HG03060 (cell line): ENCODE results near the gene PKN3.
A peak's percentile ranks its signal among the peaks of the same experiment; 100 is the strongest.
"Not testable (repeated sequence)": the region's sequence is repeated elsewhere in the genome, so short reads cannot be mapped to it uniquely, and the experiment has no call there.

Experiments
- ATAC-seq: cut with Tn5 transposase; IDR thresholded peaks from one replicate; pipeline ENCODE4 v1.9.1; 2021; ENCODE audit warnings: low read depth, moderate number of reproducible peaks; ENCODE audit not compliant: unreplicated experiment

The PKN3 gene

DNA sequence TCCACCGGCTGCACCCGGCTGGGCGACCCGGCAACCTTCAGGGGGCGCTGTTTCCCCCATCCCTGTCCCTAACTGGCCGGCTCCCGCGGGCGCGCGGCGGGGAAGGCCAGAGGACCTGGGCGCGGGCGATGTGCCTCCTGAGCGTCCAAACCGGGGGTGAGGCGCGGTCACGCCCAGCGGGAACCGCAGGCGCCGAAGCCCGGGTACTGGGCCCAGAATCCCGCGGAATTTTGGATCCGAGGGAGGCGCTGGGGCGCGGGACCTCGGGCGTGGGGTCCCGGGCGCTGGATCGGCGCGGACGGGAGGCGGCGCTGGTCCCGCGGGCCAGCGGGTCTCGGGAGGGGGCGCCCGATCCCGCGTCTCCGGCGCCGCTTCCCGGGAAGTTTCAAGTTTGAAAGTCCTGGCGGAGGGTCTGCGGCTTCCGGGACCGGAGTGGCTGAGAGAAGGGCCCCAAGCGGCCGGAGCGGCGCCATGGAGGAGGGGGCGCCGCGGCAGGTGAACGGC is at the start of gene PKN3:
Gene PKN3 (plus strand): TSS at position 59 of the 504 bp plus-strand sequence. CDS start 413 bp downstream, at position 472.
- ATAC-seq, result no peak

DNA sequence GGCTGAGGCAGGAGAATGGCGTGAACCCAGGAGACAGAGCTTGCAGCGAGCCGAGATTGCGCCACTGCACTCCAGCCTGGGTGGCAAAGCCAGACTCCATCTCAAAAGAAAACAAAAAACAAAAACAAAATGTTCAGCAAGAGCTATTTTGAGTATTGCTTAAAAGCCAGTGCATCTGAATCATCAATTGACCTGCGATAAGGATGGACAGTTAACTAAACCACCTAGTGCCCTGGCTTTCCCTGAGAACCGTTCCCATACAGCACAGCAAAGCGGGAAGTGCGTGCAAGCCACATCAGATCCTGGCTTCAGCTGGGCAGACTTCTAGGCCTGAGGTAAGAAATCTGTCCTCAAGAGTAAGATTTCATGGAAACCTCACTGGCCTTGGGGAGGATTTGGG is 48.4 kb upstream of the PKN3 start:
- no peak for ATAC-seq

DNA sequence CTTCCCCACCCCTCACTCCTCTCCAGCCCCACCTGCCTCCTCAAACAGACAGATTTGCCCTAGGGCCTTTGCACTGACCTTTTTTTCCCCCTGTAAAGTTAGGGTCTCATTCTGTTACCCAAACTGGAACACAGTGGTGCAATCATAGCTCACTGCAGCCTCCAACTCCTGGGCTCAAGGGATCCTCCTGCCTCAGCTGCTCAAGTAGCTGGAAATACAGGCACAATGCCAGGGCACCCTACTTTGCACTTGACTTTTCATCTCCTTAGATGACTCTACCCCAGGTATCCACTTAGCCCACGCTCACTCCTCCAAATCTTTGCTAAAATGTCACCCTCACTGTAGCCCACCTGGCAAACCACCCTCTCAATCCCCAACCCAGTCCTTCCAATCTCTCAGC is 47.8 kb upstream of the PKN3 start:
- no peak for ATAC-seq

DNA sequence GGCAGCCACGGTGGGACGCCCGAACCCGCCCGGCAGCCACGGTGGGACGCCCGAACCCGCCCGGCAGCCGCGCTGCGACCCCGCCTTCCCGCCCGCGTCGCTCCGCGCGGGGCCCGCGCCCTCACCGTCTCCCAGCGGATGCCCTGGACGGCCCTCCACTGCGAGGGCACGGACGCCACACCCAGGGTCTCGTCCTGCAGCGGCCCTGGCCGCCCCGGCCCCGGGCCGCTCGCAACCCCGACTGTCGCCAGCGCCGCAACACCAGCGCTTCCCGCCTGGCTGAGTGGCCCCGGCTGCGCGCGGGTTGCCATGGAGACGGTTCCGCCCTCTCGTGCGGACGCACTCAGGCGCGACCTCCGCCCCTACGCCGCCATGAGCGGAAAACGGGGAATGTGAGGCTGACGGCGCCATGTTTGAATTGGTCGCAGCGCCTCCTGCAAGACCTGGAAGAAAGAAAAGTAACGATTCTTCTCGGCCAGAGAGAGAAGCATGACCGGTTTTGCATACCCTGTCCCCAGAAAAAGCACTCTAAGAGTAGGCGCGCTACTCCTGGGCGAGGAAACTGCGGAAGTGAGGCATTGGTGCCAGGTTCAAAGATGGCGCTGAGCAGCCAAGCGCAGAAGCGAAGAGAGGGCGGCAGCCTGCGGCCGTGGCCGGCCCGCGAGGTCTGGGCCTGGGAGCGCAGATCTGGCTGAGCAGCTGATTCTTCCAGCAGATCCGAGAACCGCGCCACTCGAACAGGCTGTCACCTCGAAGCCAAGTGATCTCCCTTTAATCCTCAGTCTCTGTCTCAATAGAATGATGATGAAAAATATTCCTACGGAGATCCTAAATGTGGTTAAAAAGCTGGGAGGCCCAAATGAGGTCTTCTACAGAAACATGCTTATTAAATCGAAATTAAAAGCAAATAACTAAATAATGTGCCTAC is 45.6 kb upstream of the PKN3 start, which contains the start of gene DYNC2I2:
Gene DYNC2I2 (minus strand): TSS at position 432 of the 928 bp plus-strand sequence. CDS start 121 bp downstream, at position 311.
- ATAC-seq, result peak; percentile 43

DNA sequence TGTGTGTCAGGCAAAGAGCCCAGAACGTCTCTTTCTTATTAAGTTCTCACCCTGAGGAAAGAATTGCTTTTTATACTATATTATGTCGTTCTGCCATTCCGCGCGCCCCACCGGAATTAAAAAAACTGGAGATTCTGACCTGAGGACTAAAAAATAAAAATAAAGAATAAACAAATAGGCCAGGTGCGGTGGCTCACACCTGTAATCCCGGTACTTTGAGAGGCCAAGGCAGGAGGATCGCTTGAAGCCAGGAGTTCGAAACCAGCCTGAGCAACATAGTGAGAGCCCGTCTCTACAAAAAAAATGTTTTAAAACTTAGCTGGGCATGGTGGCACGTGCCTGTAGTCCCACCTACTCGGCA is 45.0 kb upstream of the PKN3 start:
- ATAC-seq, result no peak

DNA sequence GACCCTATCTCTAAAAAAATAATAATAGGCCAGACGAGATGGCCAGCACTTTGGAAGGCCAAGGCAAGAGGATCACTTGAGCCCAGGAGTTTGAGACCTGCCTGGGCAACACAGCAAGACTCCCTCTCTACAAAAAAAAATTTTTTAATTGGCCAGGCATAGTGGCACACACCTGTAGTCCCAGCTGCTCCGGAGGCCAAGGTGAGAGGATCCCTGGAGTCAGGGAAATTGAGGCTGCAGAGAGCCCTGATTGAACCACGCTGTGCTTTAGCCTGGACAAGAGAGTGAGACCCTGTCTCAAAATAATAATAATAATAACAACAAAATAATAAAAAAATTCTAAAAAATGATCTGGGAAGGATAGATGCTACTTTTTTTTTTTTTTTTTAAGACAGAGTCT is 44.5 kb upstream of the PKN3 start:
- ATAC-seq, result no peak

DNA sequence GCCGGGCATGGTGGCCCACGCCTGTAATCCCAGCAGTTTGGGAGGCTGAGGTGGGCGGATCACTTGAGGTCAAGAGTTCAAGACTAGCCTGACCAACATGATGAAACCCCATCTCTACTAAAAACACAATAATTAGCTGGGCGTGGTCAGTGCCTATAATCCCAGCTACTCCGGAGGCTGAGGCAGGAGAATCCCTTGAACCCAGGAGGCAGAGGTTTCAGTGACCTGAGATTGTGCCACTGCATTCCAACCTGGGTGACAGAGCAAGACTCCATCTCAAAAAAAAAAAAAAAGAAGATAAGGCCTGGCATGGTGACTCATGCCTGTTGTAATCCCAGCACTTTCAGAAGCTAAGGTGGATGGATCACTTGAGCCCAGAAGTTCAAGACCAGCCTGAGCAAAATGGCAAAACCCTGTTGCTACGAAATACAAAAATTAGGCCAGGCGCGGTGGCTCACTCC is 35.8 kb upstream of the PKN3 start:
- ATAC-seq, result not testable (repeated sequence)

DNA sequence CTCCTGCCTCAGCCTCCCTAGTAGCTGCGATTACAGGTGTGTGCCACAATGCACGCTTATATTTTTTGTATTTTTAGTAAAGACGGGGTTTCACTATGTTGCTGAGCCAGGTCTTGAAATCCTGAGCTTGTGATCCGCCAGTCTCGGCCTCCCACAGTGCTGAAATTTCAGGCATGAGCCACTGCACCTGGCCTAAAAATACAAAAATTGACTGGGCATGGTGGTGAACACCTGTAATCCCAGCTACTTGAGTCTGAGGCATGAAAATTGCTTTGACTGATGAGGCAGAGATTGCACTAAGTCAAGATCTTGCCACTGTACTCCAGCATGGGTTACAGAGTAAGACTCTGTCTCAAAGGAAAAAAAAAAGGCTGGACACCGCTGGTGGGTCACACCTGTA is 32.5 kb upstream of the PKN3 start:
- ATAC-seq, result no peak

DNA sequence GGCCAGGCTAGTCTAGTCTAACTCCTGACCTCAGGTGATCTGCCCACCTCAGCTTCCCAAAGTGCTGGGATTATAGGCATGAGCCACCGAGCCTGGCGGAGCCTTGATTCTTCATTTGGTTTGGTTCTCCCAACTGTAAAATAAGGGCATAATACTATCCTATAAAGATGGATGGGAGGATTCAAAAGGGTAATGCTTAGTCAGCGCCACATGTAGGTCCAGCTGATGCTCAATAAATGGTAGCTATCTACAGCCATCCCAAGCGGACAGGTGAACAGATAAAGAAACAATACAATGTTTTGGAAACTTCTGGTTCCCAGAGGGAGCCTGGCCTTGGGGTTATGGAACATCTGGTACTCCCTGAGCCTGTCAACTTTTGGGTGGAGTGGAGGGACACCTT is 26.9 kb upstream of the PKN3 start:
- ATAC-seq, result no peak

DNA sequence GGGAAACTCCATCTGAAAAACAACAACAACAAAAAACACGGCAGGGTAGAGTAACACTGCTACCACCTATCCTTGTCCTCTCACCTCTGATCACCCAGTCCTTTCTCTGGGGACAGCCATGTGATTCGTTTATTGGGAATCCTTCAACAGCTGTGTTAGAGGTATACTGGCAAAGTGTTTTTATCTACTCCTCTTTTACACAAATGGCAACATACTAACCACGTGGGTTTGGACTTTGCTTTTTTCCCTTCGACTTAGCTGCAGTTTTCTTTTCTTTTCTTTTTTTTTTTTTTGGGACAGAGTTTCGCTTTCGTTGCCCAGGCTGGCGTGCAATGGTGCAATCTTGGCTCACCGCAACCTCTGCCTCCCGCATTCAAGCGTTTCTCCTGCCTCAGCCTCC is 24.5 kb upstream of the PKN3 start:
- no peak for ATAC-seq

DNA sequence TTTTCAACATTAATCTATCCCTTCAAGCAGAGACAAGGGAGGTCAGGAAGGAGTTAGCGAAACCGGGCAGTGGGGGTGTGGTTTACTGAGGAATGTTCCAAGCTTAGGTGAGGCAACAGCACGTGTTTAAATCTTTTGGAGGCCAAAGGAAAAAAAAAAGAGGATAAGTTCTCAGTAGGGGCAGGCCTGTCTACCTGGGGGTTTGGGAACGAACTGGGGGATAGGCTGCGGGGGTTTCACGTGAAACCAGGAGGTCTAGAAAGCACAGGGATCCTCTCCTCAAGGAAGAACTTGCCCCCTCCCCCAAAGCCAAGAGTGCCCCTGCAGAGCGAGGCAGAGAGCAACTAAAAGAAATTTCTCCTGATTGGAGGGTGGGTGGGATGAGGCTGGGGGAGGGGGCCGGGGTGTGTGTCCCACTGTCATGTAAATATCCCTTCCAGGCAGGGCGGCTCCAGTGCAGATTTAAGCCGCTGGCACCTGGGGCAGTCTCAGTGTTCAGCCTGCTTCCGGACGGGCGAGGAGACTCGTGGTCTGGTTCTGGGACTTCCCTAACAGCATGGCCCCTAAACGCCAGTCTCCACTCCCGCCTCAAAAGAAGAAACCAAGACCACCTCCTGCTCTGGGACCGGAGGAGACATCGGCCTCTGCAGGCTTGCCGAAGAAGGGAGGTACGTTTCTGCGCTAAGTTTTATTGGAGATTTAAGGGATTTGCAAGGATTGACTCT is 18.8 kb upstream of the PKN3 start:
- ATAC-seq, result no peak

DNA sequence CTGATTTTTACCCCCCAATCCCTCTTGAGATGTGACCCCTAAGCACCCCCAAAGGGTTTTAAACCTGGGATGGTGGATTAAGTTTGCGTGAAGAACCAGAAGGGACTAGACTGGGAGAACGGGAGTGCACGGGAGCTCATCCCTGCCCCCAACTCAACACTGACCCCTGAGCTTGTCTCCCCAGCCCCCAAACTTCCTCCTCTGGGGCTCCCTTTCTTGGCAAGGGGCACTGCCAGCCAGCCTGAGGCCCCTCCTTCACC is 18.3 kb upstream of the PKN3 start:
- ATAC-seq, result no peak

DNA sequence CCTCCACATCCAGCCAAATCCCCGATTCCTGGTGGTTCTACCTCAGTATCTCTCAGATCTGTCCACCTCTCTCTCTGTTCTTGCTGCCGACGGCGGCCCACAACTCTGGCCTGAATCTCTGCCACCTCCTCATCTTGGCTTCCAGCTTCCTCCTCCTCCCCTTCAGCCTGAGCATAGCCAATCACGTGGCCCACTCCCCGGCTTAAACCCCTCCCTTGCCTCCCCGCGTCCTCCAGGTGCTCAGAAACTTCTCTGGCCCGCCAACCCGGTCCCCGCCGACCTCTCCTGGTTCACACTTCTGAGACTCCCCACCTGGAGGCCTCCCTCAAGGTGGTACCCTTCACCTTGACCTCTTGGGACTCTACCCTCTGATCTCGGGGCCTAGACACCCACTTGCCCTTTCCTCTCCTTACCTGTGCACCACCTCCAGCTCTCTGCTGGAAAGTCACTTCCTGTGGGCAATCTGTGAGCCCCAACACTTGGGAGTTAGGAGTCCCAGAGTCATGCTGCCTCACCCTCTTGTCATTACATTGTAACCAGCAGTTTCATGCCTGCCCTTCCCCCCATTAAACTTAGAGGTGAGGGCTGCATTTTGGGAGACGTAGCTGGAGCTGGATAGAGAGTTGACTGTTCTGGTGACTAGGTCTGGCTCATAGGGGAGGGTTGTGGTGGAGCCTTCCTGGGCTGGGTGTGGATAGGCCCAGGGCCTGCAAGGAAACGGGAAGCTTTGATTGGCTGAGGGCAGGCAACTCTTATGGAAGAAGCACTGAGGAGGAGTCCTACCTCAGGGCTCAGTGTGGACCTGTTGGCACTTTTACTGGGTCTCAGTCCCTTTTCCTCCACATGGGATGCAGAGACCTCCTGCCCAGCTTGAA is 17.7 kb upstream of the PKN3 start:
- ATAC-seq, result no peak

DNA sequence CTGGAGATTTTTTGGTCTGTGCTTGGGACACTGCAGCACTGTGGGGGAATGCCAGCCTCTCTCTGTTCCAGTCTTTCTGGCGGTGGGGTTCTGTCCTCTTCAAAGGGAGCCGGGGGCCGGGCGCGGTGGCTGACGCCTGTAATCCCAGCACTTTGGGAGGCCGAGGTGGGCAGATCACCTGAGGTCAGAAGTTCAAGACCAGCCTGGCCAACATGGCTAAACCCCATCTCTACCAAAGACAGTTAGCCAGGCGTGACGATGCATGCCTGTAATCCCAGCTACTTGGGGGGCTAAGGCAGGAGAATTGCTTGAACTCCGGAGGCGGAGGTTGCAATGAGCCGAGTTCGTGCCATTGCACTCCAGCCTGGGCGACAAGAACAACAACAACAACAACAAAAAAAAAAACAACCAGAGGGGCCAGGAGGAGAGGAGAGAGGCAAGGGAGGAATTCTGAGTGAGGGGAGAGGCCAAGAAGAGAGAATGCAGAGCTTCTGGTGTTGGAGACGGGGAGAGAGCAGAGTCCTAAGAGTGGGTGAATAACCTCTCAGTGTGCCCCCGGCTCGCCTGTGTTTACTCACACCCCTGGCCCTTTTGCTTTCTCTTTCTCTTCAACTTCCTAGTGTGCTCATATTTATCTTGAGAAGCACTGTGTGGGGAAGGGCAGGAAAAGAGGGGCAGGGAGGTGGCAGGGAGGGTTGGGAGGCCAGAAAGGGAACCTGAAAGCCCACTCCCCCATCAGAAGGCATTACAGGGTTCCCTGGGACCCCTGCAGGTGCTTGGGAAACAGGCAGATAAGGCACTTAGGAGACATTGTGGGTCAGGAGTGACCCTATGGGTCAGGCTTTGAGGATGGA is 16.4 kb upstream of the PKN3 start:
- ATAC-seq, result no peak

DNA sequence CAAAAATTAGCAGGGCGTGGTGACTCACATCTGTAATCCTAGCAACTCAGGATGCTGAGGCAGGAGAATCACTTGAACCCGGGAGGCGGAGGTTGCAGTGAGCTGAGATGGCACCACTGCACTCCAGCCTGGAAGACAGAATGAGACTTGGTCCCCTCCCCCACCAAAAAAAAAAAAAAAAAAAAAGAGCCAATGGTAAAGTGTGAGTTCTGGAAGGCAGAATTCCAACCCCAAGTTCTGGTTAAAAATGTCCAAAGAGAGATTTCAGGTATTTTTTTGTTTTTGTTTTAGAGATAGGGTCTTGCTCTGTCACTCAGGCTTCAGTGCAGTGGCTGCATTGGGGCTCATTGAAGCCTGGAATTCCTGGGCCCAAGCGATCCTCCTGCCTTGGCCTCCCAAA is 14.8 kb upstream of the PKN3 start:
- ATAC-seq, result no peak

DNA sequence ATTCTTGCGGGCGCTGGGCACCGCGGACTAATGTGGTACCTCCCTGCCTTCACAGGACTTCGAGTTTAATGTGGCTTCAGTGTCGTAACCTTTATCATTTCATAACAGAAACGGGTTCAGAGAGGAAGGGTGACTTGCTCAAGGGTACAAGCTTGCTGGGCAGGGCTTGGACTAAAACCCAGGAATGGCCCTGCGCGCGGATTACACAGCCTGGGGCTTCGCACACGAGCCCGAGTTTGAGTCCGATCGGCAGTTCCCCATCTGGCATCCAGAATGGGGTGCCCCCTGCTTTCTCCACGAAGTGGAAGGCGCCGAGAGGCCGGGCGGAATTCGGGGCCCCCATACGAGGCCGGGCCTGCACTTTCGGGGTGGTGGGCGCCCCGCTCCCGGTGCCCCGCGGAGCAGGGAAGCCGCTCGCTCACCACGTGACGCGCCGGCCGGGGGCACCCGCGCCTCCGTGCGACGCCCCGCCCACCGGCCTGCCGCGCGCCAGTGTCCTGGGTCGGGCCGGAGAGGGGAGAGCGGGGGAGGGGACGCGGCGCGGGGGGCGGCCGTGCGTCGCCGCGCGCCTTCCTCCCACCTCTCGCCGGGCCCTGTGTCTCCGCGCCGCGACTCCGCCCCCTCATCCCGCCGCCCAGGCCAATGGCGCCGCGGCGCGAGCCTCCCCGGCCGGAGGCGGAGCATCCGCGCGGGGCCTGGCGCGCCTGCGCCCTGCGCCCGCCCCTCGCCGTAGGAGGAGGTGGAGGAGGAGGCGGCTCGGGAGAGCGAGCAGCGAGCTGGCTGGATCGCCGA is 13.6 kb upstream of the PKN3 start, which contains the start of gene SET:
Gene SET (plus strand): TSS at position 722 of the 792 bp plus-strand sequence. CDS start 361 bp downstream, outside the sequence.
- ATAC-seq, result no peak

DNA sequence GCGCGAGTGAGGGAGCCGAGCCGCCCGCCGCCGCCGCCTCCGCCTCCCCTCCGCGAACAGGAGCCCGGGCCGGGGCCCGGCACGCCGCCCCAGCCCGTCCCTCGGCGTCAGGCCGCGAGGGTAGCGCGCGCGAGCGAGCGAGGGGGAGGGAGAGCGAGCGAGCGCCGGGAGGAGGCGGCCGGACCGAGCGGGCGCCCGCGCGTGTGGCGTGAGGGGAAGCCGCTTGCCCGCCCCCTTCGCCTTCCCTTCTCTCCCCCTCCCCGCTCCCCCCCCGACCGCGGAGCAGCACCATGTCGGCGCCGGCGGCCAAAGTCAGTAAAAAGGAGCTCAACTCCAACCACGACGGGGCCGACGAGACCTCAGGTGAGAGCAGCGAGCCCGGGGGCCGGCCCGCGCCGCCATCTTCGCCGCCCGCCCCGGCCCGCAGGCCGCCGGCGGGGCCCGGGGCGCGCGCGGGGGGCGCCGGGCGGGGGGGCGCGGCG is 13.0 kb upstream of the PKN3 start:
- no peak for ATAC-seq

DNA sequence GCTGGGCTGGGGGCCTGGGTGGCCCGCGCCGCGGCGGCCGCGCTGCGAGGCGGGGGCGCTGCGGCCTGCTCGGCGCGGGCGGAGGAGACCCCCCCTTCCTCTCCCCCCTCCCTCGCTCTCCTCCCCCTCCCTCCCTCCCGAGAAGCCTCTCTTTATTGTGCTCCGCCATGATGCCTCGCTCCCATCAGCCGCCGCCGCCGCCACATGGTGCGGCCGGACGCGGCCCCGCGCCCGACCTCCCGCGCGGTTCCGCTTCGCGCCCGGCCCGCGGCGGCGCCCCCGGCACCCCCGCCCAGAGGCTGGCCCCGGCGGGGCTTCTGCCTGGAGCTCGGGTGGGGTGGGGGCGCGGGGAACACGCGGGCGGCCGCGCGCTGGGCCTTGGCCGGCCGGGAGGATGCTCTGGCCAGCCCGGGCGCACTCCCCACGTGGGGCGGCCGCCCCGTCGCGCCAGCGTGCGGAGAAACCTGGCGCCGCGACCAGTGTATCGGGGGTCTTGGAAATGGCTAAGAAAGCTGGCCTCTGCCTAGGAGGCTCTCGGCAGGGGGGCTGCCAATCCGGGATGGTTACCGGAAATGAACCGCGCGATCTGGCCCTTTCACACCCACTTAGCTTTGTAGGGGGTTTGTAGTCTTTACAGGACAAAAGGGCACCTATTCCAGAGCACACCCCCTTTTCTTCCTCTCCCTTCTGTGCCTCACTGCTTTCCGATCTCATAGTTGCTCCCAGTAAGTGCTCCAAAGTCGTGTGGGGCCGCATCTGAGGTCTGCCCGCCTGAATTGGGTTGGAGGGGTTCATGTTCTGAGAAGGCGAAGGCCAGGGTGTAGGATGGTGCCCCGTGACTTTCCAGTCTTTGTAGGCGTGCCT is 12.3 kb upstream of the PKN3 start:
- ATAC-seq, result no peak
